ENCODE results near the gene SEMA7A. TPM values are rescaled to one million over a fixed set of nuclear protein-coding genes. Genes with fewer than 3 reads are reported as not detected.

SEMA7A gene
- polyA plus RNA-seq, 1 of the 3 experiments (the other 2 are of a cell fraction): 1.3 TPM

DNA sequence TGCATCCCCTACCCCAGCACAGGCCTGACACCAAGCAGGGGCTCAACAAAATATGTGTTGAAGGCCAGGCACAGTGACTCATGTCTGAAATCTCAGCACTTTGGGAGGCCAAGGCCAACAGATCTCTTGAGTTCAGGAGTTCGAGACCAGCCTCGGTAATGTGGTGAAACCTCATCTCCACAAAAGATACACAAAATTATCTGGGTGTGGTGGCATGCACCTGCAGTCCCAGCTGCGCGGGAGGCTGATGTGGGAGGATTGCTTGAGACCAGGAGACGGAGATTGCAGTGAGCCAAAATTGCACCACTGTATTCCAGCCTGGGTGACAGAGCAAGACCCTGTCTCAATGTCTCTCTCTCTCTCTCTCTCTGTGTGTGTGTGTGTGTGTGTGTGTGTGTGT, 35.6 kb downstream of the SEMA7A start:
- H2AFZ ChIP-seq (ENCODE audit: low read depth): no peak overlapping the region
- H3K9me3 ChIP-seq: no peaks in the 10 kb centered on the region
- no peaks in the 10 kb centered on the region for H3K27me3 ChIP-seq (ENCODE audit: insufficient read depth)
- H3K4me3 ChIP-seq (ENCODE audit: low read depth in 2 of 2, low read length in 1 of 2): no peak overlapping the region
- H3K4me2 ChIP-seq: no peak overlapping the region
- no peaks in the 10 kb centered on the region for H3F3A ChIP-seq (replicated peaks; ENCODE audit: insufficient read depth)
- H3K79me2 ChIP-seq (ENCODE audit: insufficient read depth): no peaks in the 10 kb centered on the region
- H3K36me3 ChIP-seq (replicated peaks in 1 of 2; ENCODE audit: control insufficient read depth in 1 of 2, insufficient read depth in 2 of 2, low read length in 1 of 2): no peaks in the 10 kb centered on the region
- no peak overlapping the region for H3K9ac ChIP-seq
- peaks cover 0 to under 1% of the 10 kb centered on the region in 2 experiments; a peak in 2 of 4 replicates for H3K4me1 ChIP-seq (ENCODE audit: control insufficient read depth in 1 of 2, insufficient read depth in 2 of 2, low read depth in 1 of 2, low read length in 1 of 2)
- DNase-seq: no peak
- H4K20me1 ChIP-seq (ENCODE audit: insufficient read depth): no peaks in the 10 kb centered on the region
- ChIA-PET POLR2A (no interaction called here), CTCF (no interaction called here)
- no peak for TF ChIP-seq MEF2A (IDR thresholded peaks at IDR 0.05; ENCODE audit: borderline replicate concordance, low read depth)
- no peak for TF ChIP-seq JUND (IDR thresholded peaks at IDR 0.05)
- no peak for TF ChIP-seq RFX5 (IDR thresholded peaks at IDR 0.05; ENCODE audit: low read length)
- no peak for TF ChIP-seq FOSL2 (IDR thresholded peaks at IDR 0.05; ENCODE audit: borderline replicate concordance, low read depth)
- no peak for TF ChIP-seq POLR2AphosphoS5 (IDR thresholded peaks at IDR 0.05; ENCODE audit: low read depth, low read length)
- TF ChIP-seq ELF1 (IDR thresholded peaks at IDR 0.05): no peak
- no peak for TF ChIP-seq GATA2 (CRISPR knock-in tag; IDR thresholded peaks at IDR 0.05)
- TF ChIP-seq, protein P1, sequence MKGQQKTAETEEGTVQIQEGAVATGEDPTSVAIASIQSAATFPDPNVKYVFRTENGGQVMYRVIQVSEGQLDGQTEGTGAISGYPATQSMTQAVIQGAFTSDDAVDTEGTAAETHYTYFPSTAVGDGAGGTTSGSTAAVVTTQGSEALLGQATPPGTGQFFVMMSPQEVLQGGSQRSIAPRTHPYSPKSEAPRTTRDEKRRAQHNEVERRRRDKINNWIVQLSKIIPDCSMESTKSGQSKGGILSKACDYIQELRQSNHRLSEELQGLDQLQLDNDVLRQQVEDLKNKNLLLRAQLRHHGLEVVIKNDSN (IDR thresholded peaks at IDR 0.05; ENCODE audit: borderline replicate concordance, low read depth): no peak
- TF ChIP-seq, protein P2, sequence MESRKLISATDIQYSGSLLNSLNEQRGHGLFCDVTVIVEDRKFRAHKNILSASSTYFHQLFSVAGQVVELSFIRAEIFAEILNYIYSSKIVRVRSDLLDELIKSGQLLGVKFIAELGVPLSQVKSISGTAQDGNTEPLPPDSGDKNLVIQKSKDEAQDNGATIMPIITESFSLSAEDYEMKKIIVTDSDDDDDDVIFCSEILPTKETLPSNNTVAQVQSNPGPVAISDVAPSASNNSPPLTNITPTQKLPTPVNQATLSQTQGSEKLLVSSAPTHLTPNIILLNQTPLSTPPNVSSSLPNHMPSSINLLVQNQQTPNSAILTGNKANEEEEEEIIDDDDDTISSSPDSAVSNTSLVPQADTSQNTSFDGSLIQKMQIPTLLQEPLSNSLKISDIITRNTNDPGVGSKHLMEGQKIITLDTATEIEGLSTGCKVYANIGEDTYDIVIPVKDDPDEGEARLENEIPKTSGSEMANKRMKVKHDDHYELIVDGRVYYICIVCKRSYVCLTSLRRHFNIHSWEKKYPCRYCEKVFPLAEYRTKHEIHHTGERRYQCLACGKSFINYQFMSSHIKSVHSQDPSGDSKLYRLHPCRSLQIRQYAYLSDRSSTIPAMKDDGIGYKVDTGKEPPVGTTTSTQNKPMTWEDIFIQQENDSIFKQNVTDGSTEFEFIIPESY (IDR thresholded peaks at IDR 0.05; ENCODE audit: borderline replicate concordance, low read depth): no peak
- TF ChIP-seq, protein P3, sequence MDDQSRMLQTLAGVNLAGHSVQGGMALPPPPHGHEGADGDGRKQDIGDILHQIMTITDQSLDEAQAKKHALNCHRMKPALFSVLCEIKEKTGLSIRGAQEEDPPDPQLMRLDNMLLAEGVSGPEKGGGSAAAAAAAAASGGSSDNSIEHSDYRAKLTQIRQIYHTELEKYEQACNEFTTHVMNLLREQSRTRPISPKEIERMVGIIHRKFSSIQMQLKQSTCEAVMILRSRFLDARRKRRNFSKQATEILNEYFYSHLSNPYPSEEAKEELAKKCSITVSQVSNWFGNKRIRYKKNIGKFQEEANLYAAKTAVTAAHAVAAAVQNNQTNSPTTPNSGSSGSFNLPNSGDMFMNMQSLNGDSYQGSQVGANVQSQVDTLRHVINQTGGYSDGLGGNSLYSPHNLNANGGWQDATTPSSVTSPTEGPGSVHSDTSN (IDR thresholded peaks at IDR 0.05): no peak
- no peak for TF ChIP-seq GABPA (IDR thresholded peaks at IDR 0.05; ENCODE audit: low read depth)
- no peak for TF ChIP-seq FOXJ3 (CRISPR knock-in tag; IDR thresholded peaks at IDR 0.05)
- TF ChIP-seq, protein P4, sequence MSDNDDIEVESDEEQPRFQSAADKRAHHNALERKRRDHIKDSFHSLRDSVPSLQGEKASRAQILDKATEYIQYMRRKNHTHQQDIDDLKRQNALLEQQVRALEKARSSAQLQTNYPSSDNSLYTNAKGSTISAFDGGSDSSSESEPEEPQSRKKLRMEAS (IDR thresholded peaks at IDR 0.05; ENCODE audit: low read depth): no peak
- TF ChIP-seq, protein P5, sequence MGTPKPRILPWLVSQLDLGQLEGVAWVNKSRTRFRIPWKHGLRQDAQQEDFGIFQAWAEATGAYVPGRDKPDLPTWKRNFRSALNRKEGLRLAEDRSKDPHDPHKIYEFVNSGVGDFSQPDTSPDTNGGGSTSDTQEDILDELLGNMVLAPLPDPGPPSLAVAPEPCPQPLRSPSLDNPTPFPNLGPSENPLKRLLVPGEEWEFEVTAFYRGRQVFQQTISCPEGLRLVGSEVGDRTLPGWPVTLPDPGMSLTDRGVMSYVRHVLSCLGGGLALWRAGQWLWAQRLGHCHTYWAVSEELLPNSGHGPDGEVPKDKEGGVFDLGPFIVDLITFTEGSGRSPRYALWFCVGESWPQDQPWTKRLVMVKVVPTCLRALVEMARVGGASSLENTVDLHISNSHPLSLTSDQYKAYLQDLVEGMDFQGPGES (IDR thresholded peaks at IDR 0.05; ENCODE audit: low read depth, low read length): no peak
- no peak for TF ChIP-seq TEAD4 (IDR thresholded peaks at IDR 0.05; ENCODE audit: borderline replicate concordance, insufficient read depth)
- WGBS (ENCODE audit: low lambda C conversion rate): 96% methylated on average over 5 of the region's 5 CpGs
- H3K9me2 ChIP-seq: no peaks in the 10 kb centered on the region
- H3K27ac ChIP-seq (ENCODE audit: low read depth in 2 of 2, low read length in 1 of 2): no peak overlapping the region
